Heart left ventricle (tissue), 16 donors: ENCODE data around the gene KIF26B. TPM values are rescaled to one million over a fixed set of nuclear protein-coding genes. Genes with fewer than 3 reads are reported as not detected.

ENCODE experiments used
- ATAC-seq, 4 donors: fragments of 200-7000 bp; cut with Tn5 transposase; one replicate each; pipeline ENCODE4 v1.9.1; 2020 to 2022; ENCODE audit warnings: moderate library complexity in 4 of 4, mild to moderate bottlenecking in 3 of 4, moderate number of reproducible peaks in 1 of 4
- DNase-seq, 5 donors: peaks; one replicate each; pipeline ENCODE4 v3.0.0-alpha.2; 2020
- H3K27ac ChIP-seq, 12 donors: fragments of 200-600 bp; sonication (generic) in 4 of 12; one replicate each; pipeline versions ENCODE4 v1.5.0 to v1.8.0; 2016 to 2022; ENCODE audit warnings: mild to moderate bottlenecking in 2 of 12
- H3K27me3 ChIP-seq, 9 donors: fragments of 200-600 bp; sonication (generic) in 2 of 9; one replicate each; pipeline versions ENCODE4 v1.5.1 to v1.8.0; 2016 to 2022; ENCODE audit warnings: mild to moderate bottlenecking in 3 of 9
- H3K36me3 ChIP-seq, 9 donors: fragments of 200-600 bp; sonication (generic) in 2 of 9; one replicate each; pipeline versions ENCODE4 v1.5.0 to v1.8.0; 2018 to 2022; ENCODE audit warnings: mild to moderate bottlenecking in 2 of 9
- H3K4me1 ChIP-seq, 12 donors: fragments of 200-600 bp; sonication (generic) in 4 of 12; one replicate each; pipeline versions ENCODE4 v1.5.0 to v1.8.0; 2016 to 2022; ENCODE audit warnings: mild to moderate bottlenecking in 3 of 12
- H3K4me3 ChIP-seq, 12 donors: fragments of 200-600 bp; sonication (generic) in 4 of 12; one replicate each; pipeline versions ENCODE4 v1.5.0 to v1.8.0; 2017 to 2022; ENCODE audit warnings: mild to moderate bottlenecking in 9 of 12, moderate library complexity in 4 of 12
- H3K9me3 ChIP-seq, 12 donors: fragments of 200-600 bp; sonication (generic) in 4 of 12; one replicate each; pipeline versions ENCODE4 v1.5.0 to v1.8.0; 2016 to 2022; ENCODE audit warnings: mild to moderate bottlenecking in 1 of 12
- CTCF ChIP-seq, 12 donors: fragments of 200-600 bp; sonication (generic) in 4 of 12; IDR thresholded peaks; one replicate each; pipeline versions ENCODE4 v1.5.0 to v1.8.0; 2018 to 2022; ENCODE audit warnings: antibody characterized with exemption in 12 of 12, mild to moderate bottlenecking in 5 of 12
- POLR2A ChIP-seq, 2 donors: fragments of 450-650 bp; IDR thresholded peaks; one replicate each; pipeline ENCODE4 v1.6.1; 2017; ENCODE audit warnings: antibody characterized with exemption in 2 of 2, mild to moderate bottlenecking in 2 of 2, moderate library complexity in 2 of 2
- WGBS, 4 donors: extraction: QIAGEN DNeasy Blood & Tissue Kit in 2 of 4; methylation state at CpG; one replicate each; pipeline versions ENCODE4 v1.1.5 to v1.1.7; 2013 to 2018; 5-methylcytosine and 5-hydroxymethylcytosine counted together
- intact Hi-C, 10 donors: fragments of 100-400 bp; cut with DNase I; formaldehyde crosslinking; loops; one replicate each; pipeline versions ENCODE4 v1.11.1 to v1.14.2; 2022
- polyA plus RNA-seq, 2 donors: library from polyadenylated mRNA; stranded (reverse); fragments of 200-250 nt; gene quantifications; one replicate each; pipeline ENCODE4 v1.2.3, GENCODE V29; 2013
- total RNA-seq, 9 donors: library from RNA; depleted of rRNA in 2 of 9; stranded (reverse); fragments of >200 nt in 2 of 9; fragmentation: NEBNext Ultra II Directional in 3 of 9; extraction: Animal tissue kit (Norgen Biotek cat#: 25700) in 3 of 9; gene quantifications; one replicate each; pipeline versions ENCODE4 v1.1.0 to v1.2.4, GENCODE V29; 2016 to 2023
- donor health status: ischemic (EF 13 %, LVEDD 7.1; RV severe dilation, severe dysfunction).
- donor health status: healthy with polysubstance abuse.
- donor health status: DM: no; HTN: yes; CAD: no.
- donor health status: DM: no; HTN: no; CAD: no.
- donor health status: ischemic (EF 25% LVEDD 6.9; RV normal size, moderate dysfunction).
- donor health status: ischemic (EF 25% LVEDD 5.7; RV mildly dilated, moderate dysfunction).
- donor health status: healthy.
- donor health status: DM: yes; HTN: yes; CAD: no.
- donor health status: ischemic (EF 35%, LVEDD 5.7; RV mildly dilated, moderate dysfunction).
- donor health status: nonischemic (EF 11% LVEDD 7.7; RV severe dilation, severe dysfunction).
- donor health status: DM: yes; HTN: yes; CAD: no.
- donor health status: PGD.
- donor health status: ischemic (EF 29% LVEDD 5.4; RV normal size, mild dysfunction).
- donor health status: nonischemic (EF 23%, LVEDD 6.1; RV moderate dilation, normal function).

The KIF26B gene
- total and polyA plus RNA-seq, 11 donors, result 1.2 to 7.0 (median 2.3) TPM

DNA sequence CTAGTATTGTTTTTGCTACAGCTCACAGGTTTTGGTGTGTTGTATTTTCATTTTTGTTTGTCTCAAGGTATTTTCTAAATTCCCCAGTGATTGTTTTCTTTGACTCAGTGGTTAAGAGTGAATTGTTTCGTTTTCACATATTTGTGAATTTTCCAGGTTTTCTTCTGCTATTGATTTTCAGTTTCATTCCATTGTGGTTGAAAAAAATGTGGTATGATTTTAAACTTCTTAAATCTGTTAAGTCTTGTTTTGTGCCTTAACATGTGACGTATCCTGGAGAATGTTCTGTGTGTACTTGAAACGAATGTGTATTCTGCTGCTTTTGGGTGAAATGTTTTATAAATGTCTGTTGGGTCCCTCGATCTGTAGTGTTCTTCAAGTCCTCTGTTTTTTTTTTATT, 117.9 kb downstream of the KIF26B start:
- intact Hi-C loops, result no loop called here
- no peak overlapping the region for H3K27ac ChIP-seq
- no peak for ATAC-seq
- TF ChIP-seq POLR2A (IDR thresholded peaks at IDR 0.05) (no peak), CTCF (IDR thresholded peaks at IDR 0.05) (no peak)
- no peaks in the 10 kb centered on the region for H3K36me3 ChIP-seq
- peaks cover 0 to 14% (median 5%) of the 10 kb centered on the region in 12 donors for H3K9me3 ChIP-seq
- no peaks in the 10 kb centered on the region for H3K4me1 ChIP-seq
- no peak for DNase-seq
- peaks cover 0 to 48% (median 0%) of the 10 kb centered on the region in 9 donors for H3K27me3 ChIP-seq
- WGBS, 4 donors, result 88 to 95% (median 92%) methylated on average over 4 of the region's 4 CpGs
- no peak overlapping the region for H3K4me3 ChIP-seq

DNA sequence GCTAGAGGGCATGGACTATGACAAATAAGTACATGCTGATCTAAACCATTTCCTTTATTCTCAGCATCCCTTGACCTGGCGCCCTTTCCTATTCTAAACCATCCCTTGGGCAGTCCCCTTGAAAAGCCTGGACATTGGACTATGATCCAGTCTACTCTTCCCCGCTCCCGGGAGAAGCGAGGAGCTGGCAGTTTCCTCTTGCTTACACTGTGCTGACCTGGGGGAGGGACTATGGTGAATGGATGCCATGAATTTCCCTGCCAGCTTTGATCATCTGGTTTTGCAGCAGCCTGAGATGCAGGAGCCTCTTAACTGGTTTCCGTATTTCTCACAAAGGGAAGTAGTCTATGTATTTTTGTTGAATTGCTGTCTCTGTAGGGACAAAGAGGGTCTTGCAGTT, 121.7 kb downstream of the KIF26B start:
- no peaks in the 10 kb centered on the region for H3K36me3 ChIP-seq
- DNase-seq, result no peak
- TF ChIP-seq CTCF (IDR thresholded peaks at IDR 0.05) (no peak), POLR2A (IDR thresholded peaks at IDR 0.05) (no peak)
- H3K27me3 ChIP-seq, result peaks cover 0 to 44% (median 0%) of the 10 kb centered on the region in 9 donors
- 61 to 80% (median 73%) methylated on average over 5 of the region's 5 CpGs for WGBS, 4 donors
- peaks cover 0 to 5% (median 0%) of the 10 kb centered on the region in 12 donors for H3K9me3 ChIP-seq
- H3K27ac ChIP-seq, result no peak overlapping the region
- no peak for ATAC-seq
- H3K4me1 ChIP-seq, result no peaks in the 10 kb centered on the region
- H3K4me3 ChIP-seq, result no peak overlapping the region
- intact Hi-C loops, result no loop called here

GRCh38 chr1:245277276-245277675, 122.5 kb downstream of the KIF26B start:
- DNase-seq, result no peak
- Histone ChIP-seq H3K27ac (no peak overlapping the region), H3K27me3 (peaks cover 0 to 44% (median 0%) of the 10 kb centered on the region in 9 donors), H3K36me3 (no peaks in the 10 kb centered on the region), H3K4me1 (no peaks in the 10 kb centered on the region), H3K4me3 (no peak overlapping the region), H3K9me3 (peaks cover 0 to 1% (median 0%) of the 10 kb centered on the region in 12 donors)
- intact Hi-C loops, result no loop called here
- WGBS, 4 donors, result 87 to 93% (median 89%) methylated on average over 3 of the region's 3 CpGs
- TF ChIP-seq POLR2A (IDR thresholded peaks at IDR 0.05) (no peak), CTCF (IDR thresholded peaks at IDR 0.05) (no peak)
- ATAC-seq, result no peak

GRCh38 chr1:245278846-245279245, 124.1 kb downstream of the KIF26B start:
- intact Hi-C loops, result no loop called here
- H3K27me3 ChIP-seq, result peaks cover 0 to 44% (median 0%) of the 10 kb centered on the region in 9 donors
- no peak for TF ChIP-seq CTCF (IDR thresholded peaks at IDR 0.05)
- no peak for TF ChIP-seq POLR2A (IDR thresholded peaks at IDR 0.05)

More at GRCh38 chr1:245278846-245279245, 124.1 kb downstream of the KIF26B start:
- no peak for DNase-seq
- ATAC-seq, result no peak
- Histone ChIP-seq H3K4me1 (no peaks in the 10 kb centered on the region), H3K9me3 (peaks cover 0 to 5% (median 0%) of the 10 kb centered on the region in 12 donors), H3K4me3 (no peak overlapping the region), H3K27ac (no peak overlapping the region), H3K36me3 (no peaks in the 10 kb centered on the region)
- WGBS, 4 donors, result 61 to 70% (median 67%) methylated on average over 4 of the region's 4 CpGs
